Nephron (organoid): ENCODE data around the gene ANKRD33B.

Experiments used
- H3K27ac Mint-ChIP-seq, 3 experiments: 2 replicates each; pipeline ENCODE4 v1.8.0; 2020; ENCODE audit warnings: mixed read lengths in 3 of 3, mild to moderate bottlenecking in 2 of 3, moderate library complexity in 1 of 3
- H3K27me3 Mint-ChIP-seq: 2 replicates; pipeline ENCODE4 v1.8.0; 2021; ENCODE audit warnings: low read depth, mild to moderate bottlenecking, moderate library complexity, mixed read lengths
- H3K36me3 Mint-ChIP-seq: 2 replicates; pipeline ENCODE4 v1.8.0; 2020; ENCODE audit warnings: low read depth, mixed read lengths
- H3K4me1 Mint-ChIP-seq: 2 replicates; pipeline ENCODE4 v1.8.0; 2020; ENCODE audit warnings: mixed read lengths
- H3K4me3 Mint-ChIP-seq, 3 experiments: 2 replicates each; pipeline ENCODE4 v1.8.0; 2020; ENCODE audit warnings: mild to moderate bottlenecking in 3 of 3, mixed read lengths in 3 of 3, moderate library complexity in 2 of 3
- H3K9me3 Mint-ChIP-seq: 2 replicates; pipeline ENCODE4 v1.8.0; 2020; ENCODE audit warnings: mixed read lengths
- CTCF ChIP-seq, 3 experiments: fragments of 200-600 bp; sonication (generic); IDR thresholded peaks; one replicate each; pipeline ENCODE4 v1.5.0; 2021; ENCODE audit warnings: antibody characterized with exemption in 3 of 3; ENCODE audit not compliant: unreplicated experiment in 3 of 3

ANKRD33B gene

GRCh38 chr5:10551782-10552138 is 12.1 kb upstream of the ANKRD33B start:
- Mint-ChIP-seq H3K27ac (peak overlapping the region in 2 of 3 experiments; percentile 58 to 84), H3K4me3 (no peak overlapping the region), H3K4me1 (peaks cover 17% of the 10 kb centered on the region), H3K36me3 (no peaks in the 10 kb centered on the region), H3K27me3 (peaks cover 51% of the 10 kb centered on the region), H3K9me3 (no peaks in the 10 kb centered on the region)
- no peak for TF ChIP-seq CTCF (IDR thresholded peaks at IDR 0.05; ENCODE audit: unreplicated experiment in 3 of 3)

- Mint-ChIP-seq H3K4me3 (no peak overlapping the region), H3K27me3 (peaks cover 45% of the 10 kb centered on the region), H3K36me3 (no peaks in the 10 kb centered on the region), H3K4me1 (peaks cover 24% of the 10 kb centered on the region), H3K27ac (peak overlapping the region in 1 of 3 experiments; percentile 78), H3K9me3 (no peaks in the 10 kb centered on the region)
- no peak for TF ChIP-seq CTCF (IDR thresholded peaks at IDR 0.05; ENCODE audit: unreplicated experiment in 3 of 3)
Observed at GRCh38 chr5:10552183-10553143, 11.4 kb upstream of the ANKRD33B start.

DNA sequence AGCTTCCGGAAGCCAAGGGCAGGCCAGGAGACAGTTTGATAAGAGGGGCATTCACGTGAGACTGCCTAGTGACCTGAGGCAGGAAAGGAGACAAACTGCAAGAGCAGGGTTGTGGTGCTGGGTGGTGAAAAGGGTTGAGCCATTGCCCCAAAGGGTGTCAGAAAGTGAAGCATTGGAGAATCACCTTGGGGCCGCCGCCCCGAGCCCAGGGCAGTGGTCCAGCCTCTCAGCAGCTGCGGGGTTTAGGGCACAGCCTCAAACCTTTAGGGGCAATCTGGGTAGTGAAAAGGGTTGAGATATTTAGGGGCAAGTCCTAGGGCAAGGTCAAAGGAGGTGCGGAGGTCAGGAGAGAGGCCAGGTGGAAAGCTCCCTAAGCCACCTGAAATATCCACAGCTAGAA is 10.4 kb upstream of the ANKRD33B start:
- peaks cover 51% of the 10 kb centered on the region for H3K27me3 Mint-ChIP-seq
- H3K36me3 Mint-ChIP-seq: no peaks in the 10 kb centered on the region
- no peak overlapping the region for H3K4me3 Mint-ChIP-seq
- H3K4me1 Mint-ChIP-seq: peaks cover 31% of the 10 kb centered on the region
- H3K9me3 Mint-ChIP-seq: no peaks in the 10 kb centered on the region
- no peak for TF ChIP-seq CTCF (IDR thresholded peaks at IDR 0.05; ENCODE audit: unreplicated experiment in 3 of 3)
- H3K27ac Mint-ChIP-seq: no peak overlapping the region

DNA sequence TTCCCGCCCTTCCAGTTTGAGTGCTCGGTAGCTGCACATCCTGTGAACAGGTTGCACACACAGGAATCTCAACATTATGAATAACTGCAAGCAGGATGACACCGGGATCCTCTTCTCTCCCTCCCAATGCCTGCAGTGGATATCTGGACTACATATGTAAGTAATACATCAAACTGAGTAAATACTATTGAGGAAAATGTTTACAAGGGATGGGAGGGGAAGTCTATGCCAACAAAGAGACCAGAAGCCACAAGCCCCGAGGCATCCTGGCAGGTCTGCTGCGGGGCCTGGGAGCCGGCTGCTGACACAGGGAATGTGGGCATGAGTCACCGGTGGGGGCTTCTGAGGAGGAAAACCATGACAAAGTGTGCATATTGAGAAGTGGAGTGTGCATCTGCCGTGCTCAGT is 8.6 kb upstream of the ANKRD33B start:
- Mint-ChIP-seq H3K27me3 (peaks cover 63% of the 10 kb centered on the region), H3K27ac (no peak overlapping the region), H3K9me3 (no peaks in the 10 kb centered on the region), H3K4me3 (no peak overlapping the region), H3K4me1 (peaks cover 31% of the 10 kb centered on the region), H3K36me3 (no peaks in the 10 kb centered on the region)
- TF ChIP-seq CTCF (IDR thresholded peaks at IDR 0.05; ENCODE audit: unreplicated experiment in 3 of 3): no peak

- no peaks in the 10 kb centered on the region for H3K9me3 Mint-ChIP-seq
- H3K36me3 Mint-ChIP-seq: no peaks in the 10 kb centered on the region
- peak overlapping the region in 1 of 3 experiments; percentile 30 for H3K27ac Mint-ChIP-seq
- no peak for TF ChIP-seq CTCF (IDR thresholded peaks at IDR 0.05; ENCODE audit: unreplicated experiment in 3 of 3)
- H3K4me3 Mint-ChIP-seq: no peak overlapping the region
- peaks cover 28% of the 10 kb centered on the region for H3K4me1 Mint-ChIP-seq
- H3K27me3 Mint-ChIP-seq: peaks cover 67% of the 10 kb centered on the region
Observed at GRCh38 chr5:10556289-10556807, 7.5 kb upstream of the ANKRD33B start.
